Small intestine (tissue), 16 donors: ENCODE results near the gene YIF1B. TPM values are rescaled to one million over a fixed set of nuclear protein-coding genes. Genes with fewer than 3 reads are reported as not detected.
"Not testable (repeated sequence)": the region's sequence is repeated elsewhere in the genome, so short reads cannot be mapped to it uniquely, and the experiment has no call there.

Experiments used
- DNase-seq, 2 donors: peaks; one replicate each; pipeline versions ENCODE4 v3.0.0 to v3.0.0-alpha.2; 2013
- FAIRE-seq: peaks from 2 replicates; lab custom pipeline; 2012; peaks lifted over from hg19 to GRCh38; lab: Jason Lieb, UNC
- H3K27ac ChIP-seq, 3 donors: one replicate each; pipeline ENCODE4 v1.5.1; 2013; ENCODE audit warnings: low read length in 2 of 3, mild to moderate bottlenecking in 2 of 3, control low read depth in 1 of 3, inconsistent platforms in 1 of 3, low read depth in 1 of 3, moderate library complexity in 1 of 3
- H3K27me3 ChIP-seq, 3 donors: one replicate each; pipeline ENCODE4 v1.6.1; 2013; ENCODE audit warnings: low read length in 3 of 3, inconsistent platforms in 1 of 3; ENCODE audit not compliant: control insufficient read depth in 3 of 3, insufficient read depth in 3 of 3
- H3K36me3 ChIP-seq, 3 donors: one replicate each; pipeline ENCODE4 v1.6.1; 2013; ENCODE audit warnings: low read length in 3 of 3, inconsistent platforms in 1 of 3, low read depth in 1 of 3, mild to moderate bottlenecking in 1 of 3, moderate library complexity in 1 of 3; ENCODE audit not compliant: control insufficient read depth in 3 of 3, insufficient read depth in 2 of 3
- H3K4me1 ChIP-seq, 3 donors: one replicate each; pipeline ENCODE4 v1.6.1; 2013; ENCODE audit warnings: low read length in 2 of 3, inconsistent platforms in 1 of 3, low read depth in 1 of 3, mild to moderate bottlenecking in 1 of 3, moderate library complexity in 1 of 3; ENCODE audit not compliant: control insufficient read depth in 3 of 3, insufficient read depth in 2 of 3
- H3K4me3 ChIP-seq, 3 donors: one replicate each; pipeline ENCODE4 v1.5.1; 2013; ENCODE audit warnings: low read length in 3 of 3, control low read depth in 1 of 3, inconsistent platforms in 1 of 3, low read depth in 1 of 3, mild to moderate bottlenecking in 1 of 3, moderate library complexity in 1 of 3
- H3K9me3 ChIP-seq, 2 donors: one replicate each; pipeline ENCODE4 v1.6.1; 2013; ENCODE audit warnings: low read depth in 1 of 2, low read length in 1 of 2; ENCODE audit not compliant: control insufficient read depth in 2 of 2, insufficient read depth in 1 of 2
- WGBS, 3 donors: extraction: QIAGEN DNeasy Blood & Tissue Kit; methylation state at CpG; one replicate each; pipeline ENCODE4 v1.1.7; 2013; 5-methylcytosine and 5-hydroxymethylcytosine counted together
- long read RNA-seq, 10 donors: transcript quantifications; one replicate each; lab custom pipeline, GENCODE V29; 2026
- polyA plus RNA-seq, 4 donors: library from polyadenylated mRNA; stranded (reverse) in 3 of 4; unstranded in 1 of 4; fragments of 200-250 nt in 3 of 4; fragments of 120-200 nt in 1 of 4; gene quantifications; one replicate each; pipeline versions ENCODE4 v1.2.1 to v1.2.3, GENCODE V29; 2013
- donor health status: healthy with polysubstance abuse.
- donor health status: control.
- donor health status: control.
- donor health status: Bipolar disorder and iron deficiency.
- donor health status: healthy.

YIF1B gene, protein sequence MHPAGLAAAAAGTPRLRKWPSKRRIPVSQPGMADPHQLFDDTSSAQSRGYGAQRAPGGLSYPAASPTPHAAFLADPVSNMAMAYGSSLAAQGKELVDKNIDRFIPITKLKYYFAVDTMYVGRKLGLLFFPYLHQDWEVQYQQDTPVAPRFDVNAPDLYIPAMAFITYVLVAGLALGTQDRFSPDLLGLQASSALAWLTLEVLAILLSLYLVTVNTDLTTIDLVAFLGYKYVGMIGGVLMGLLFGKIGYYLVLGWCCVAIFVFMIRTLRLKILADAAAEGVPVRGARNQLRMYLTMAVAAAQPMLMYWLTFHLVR
- 10 to 100 TPM; 13.0 to 73.1 (median 16.6) TPM for polyA plus RNA-seq
- long read RNA-seq, donor 1, transcript YIF1B-216 (8 exons, 1,181 nt) = major isoform, 8 of 15 reads
- long read RNA-seq, donor 1, partial matches to known transcripts = 0 of 15 reads
- long read RNA-seq, donor 1, other reads (novel, unspliced or antisense) = 0 of 15 reads
- long read RNA-seq, donor 2, partial matches to known transcripts = 0 of 5 reads
- long read RNA-seq, donor 2, other reads (novel, unspliced or antisense) = 0 of 5 reads
- long read RNA-seq, donor 3, partial matches to known transcripts = 0 of 4 reads
- long read RNA-seq, donor 3, other reads (novel, unspliced or antisense) = 0 of 4 reads
- long read RNA-seq, donor 4 = 0 reads
- long read RNA-seq, donor 5, partial matches to known transcripts = 0 of 2 reads
- long read RNA-seq, donor 5, other reads (novel, unspliced or antisense) = 0 of 2 reads
- long read RNA-seq, donor 6, partial matches to known transcripts = 189 of 393 reads
- long read RNA-seq, donor 6, other reads (novel, unspliced or antisense) = 198 of 393 reads
- long read RNA-seq, donor 7, transcript YIF1B-216 (8 exons, 1,181 nt) = major isoform, 23 of 56 reads
- long read RNA-seq, donor 7, partial matches to known transcripts = 16 of 56 reads
- long read RNA-seq, donor 7, other reads (novel, unspliced or antisense) = 0 of 56 reads
- long read RNA-seq, donor 8 = 0 reads
- long read RNA-seq, donor 9, partial matches to known transcripts = 0 of 1 reads
- long read RNA-seq, donor 9, other reads (novel, unspliced or antisense) = 0 of 1 reads
- long read RNA-seq, donor 10, partial matches to known transcripts = 5 of 12 reads
- long read RNA-seq, donor 10, other reads (novel, unspliced or antisense) = 0 of 12 reads

GRCh38 chr19:38315657-38316476 is at the start of gene YIF1B:
TSS of gene YIF1B (minus strand) at chr19:38315947. CDS start at chr19:38315917, 30 bp downstream.
- H3K27ac ChIP-seq = peak within 1 kb of the TSS; percentile 57 to 94 (median 80)
- FAIRE-seq (no peak), DNase-seq (peak; percentile 97 to 98)
- no peaks in the 10 kb centered on the region for H3K9me3 ChIP-seq
- peaks cover 0 to 25% (median 0%) of the 10 kb centered on the region in 3 donors for H3K27me3 ChIP-seq
- H3K4me1 ChIP-seq = peaks cover 3 to 20% (median 6%) of the 10 kb centered on the region in 3 donors
- H3K4me3 ChIP-seq = peak within 1 kb of the TSS; percentile 22 to 74 (median 54)
- H3K36me3 ChIP-seq = peaks cover 0 to 3% (median 0%) of the 10 kb centered on the region in 3 donors
- 0 to 1% (median 1%) methylated on average over 60 to 64 of the region's 64 CpGs for WGBS, 3 donors

DNA sequence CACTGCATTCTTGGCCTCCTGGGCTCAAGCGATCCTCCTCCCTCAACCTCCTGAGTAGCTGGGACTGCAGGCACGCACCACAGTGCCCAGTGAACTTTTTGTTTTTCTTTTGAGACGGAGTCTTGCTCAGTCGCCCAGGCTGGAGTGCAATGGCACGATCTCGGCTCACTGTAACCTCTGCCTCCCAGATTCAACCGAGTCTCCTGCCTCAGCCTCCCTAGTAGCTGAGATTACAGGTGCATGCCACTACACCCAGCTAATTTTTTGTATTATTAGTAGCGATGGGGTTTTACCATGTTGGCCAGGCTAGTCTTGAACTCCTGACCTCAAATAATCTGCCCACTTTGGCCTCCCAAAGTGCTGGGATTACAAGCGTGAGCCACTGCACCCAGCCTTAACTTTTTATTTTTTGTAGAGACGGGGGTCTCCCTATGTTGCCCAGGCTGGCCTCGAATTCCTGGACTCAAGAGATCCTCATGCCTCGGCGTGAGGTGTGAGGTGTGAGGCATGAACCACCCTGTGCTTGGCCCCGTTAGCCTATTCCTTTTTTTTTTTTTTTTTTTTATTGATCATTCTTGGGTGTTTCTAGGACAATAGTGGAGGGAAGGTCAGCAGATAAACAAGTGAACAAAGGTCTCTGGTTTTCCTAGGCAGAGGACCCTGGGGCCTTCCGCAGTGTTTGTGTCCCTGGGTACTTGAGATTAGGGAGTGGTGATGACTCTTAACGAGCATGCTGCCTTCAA is 47.4 kb upstream of the YIF1B start:
- peaks cover 0 to 15% (median 0%) of the 10 kb centered on the region in 3 donors for H3K4me1 ChIP-seq
- 57 to 73% (median 67%) methylated on average over 14 to 15 of the region's 16 CpGs for WGBS, 3 donors
- not testable (repeated sequence) for FAIRE-seq, H3K36me3 ChIP-seq, DNase-seq, H3K27ac ChIP-seq
- peaks cover 0 to 40% (median 0%) of the 10 kb centered on the region in 3 donors for H3K27me3 ChIP-seq
- peak overlapping the region in 1 of 3 donors; percentile 47 for H3K4me3 ChIP-seq
- H3K9me3 ChIP-seq = peaks cover 0 to 10% of the 10 kb centered on the region in 2 donors

DNA sequence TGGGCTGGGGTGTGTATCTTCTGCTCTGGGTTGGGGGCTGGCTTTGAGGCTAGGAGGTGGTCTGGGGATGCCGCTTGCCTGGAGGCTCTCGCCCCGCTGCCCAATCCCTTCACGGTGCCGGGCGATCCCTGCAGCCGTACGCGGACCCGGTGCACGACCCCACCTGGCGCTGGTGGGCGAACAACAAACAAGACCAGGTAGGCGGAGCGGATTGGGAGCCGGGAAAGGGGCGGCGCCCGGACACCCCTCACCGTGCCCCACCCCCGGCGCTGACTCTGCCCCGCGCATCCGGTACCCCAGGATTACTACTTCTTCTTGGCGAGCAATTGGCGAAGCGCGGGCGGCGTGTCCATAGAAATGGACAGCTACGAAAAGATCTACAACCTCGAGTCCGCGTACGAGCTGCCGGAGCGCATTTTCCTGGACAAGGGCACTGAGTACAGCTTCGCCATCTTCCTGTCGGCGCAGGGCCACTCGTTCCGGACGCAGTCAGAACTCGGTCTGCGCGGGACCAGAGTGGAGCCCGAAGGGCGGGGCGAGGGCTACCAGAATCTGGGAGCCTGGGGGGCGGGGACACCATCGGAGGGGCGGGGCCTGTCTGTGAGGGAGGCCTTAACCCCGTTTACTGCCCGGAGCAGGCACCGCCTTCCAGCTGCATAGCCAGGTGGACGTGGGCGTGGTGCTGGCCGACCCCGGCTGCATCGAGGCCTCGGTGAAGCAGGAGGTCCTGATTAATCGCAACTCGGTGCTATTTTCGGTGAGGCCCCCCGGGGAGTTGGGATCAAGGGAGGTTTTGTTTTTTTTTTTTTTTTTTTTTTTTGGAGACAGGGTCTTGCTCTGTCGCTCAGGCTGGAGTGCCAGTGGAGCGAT is 46.6 kb upstream of the YIF1B start:
- 1 to 2% (median 2%) methylated on average over 62 to 68 of the region's 68 CpGs for WGBS, 3 donors
- Histone ChIP-seq H3K4me1 (peaks cover 0 to 15% (median 0%) of the 10 kb centered on the region in 3 donors), H3K9me3 (peaks cover 0 to 10% of the 10 kb centered on the region in 2 donors), H3K36me3 (no peaks in the 10 kb centered on the region), H3K4me3 (peak overlapping the region; percentile 38 to 50 (median 47)), H3K27ac (peak overlapping the region in 2 of 3 donors; percentile 2 to 59), H3K27me3 (peaks cover 0 to 44% (median 0%) of the 10 kb centered on the region in 3 donors)
- DNase-seq (peak; percentile 63 to 66), FAIRE-seq (no peak)

DNA sequence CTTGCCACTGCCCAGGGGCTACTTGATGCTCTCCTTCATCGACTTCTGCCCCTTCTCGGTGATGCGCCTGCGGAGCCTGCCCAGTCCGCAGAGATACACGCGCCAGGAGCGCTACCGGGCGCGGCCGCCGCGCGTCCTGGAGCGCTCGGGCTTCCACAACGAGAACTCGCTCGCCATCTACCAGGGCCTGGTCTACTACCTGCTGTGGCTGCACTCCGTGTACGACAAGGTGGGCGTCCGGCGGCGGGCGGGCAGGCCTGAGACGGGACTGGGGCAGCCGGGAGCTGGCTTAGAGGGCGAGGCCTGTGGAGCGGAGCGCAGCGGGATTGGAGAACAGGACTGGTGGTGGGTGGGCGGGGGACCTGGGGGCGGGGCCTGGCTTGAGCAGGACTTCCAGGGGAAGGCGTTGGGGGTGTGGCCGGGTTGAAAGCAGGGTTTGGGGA is 45.9 kb upstream of the YIF1B start:
- no peak overlapping the region for H3K27ac ChIP-seq
- WGBS, 3 donors = 0 to 1% (median 1%) methylated on average over 21 to 37 of the region's 37 CpGs
- H3K27me3 ChIP-seq = peaks cover 0 to 48% (median 0%) of the 10 kb centered on the region in 3 donors

DNA sequence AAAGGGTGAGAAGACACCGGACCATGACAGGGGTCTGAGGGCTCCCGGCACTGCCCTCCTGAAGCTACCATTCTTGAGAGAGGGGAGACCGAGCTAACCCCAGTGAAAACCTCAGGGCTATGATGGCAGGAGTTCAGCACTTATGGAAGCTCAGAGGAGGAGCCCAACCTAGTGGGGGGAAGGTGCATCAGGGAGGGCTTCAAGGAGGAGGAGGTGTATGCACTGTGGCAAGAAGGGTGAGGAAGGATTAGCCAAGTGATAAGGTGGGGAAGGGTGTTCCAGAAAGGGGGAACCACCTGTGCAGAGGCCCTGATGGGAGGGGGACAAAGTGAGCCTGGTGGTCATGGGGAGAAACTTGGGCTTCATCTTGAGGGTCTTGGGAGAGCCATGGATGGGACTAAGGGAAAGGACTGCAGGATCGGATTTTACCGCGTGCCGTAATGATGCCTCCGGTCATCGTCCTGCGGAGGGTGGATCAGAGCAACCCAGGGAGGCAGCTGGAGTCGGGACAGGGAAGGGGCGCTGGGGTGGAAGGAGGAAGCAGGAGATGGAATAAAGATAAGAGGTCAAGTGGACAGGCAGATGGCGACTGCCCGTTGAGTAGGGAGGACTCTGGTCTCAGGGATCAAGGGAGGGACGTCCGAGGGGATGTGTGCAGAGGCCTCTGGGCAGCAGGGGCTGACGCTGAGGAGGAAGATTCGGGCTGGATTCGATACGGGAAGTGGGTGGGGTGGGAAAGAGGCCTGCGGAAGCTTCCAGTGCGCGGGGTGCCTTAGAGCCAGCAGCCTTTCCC is 45.3 kb upstream of the YIF1B start:
- peak overlapping the region in 2 of 3 donors; percentile 47 to 50 for H3K4me3 ChIP-seq
- H3K9me3 ChIP-seq = peaks cover 0 to 10% of the 10 kb centered on the region in 2 donors
- H3K27ac ChIP-seq = no peak overlapping the region
- H3K36me3 ChIP-seq = no peaks in the 10 kb centered on the region
- H3K4me1 ChIP-seq = peaks cover 0 to 15% (median 0%) of the 10 kb centered on the region in 3 donors
- peaks cover 0 to 54% (median 0%) of the 10 kb centered on the region in 3 donors for H3K27me3 ChIP-seq
- FAIRE-seq (no peak), DNase-seq (no peak)
- 16 to 24% (median 21%) methylated on average over 23 of the region's 23 CpGs for whole genome bisulfite sequencing, 3 donors

More for the DNA sequence above, 45.9 kb upstream of the YIF1B start:
- Histone ChIP-seq H3K9me3 (peaks cover 0 to 10% of the 10 kb centered on the region in 2 donors), H3K4me1 (peaks cover 0 to 15% (median 0%) of the 10 kb centered on the region in 3 donors), H3K4me3 (peak overlapping the region in 2 of 3 donors; percentile 47 to 50), H3K36me3 (no peaks in the 10 kb centered on the region)
- FAIRE-seq (no peak), DNase-seq (peak; percentile 62 to 84)

DNA sequence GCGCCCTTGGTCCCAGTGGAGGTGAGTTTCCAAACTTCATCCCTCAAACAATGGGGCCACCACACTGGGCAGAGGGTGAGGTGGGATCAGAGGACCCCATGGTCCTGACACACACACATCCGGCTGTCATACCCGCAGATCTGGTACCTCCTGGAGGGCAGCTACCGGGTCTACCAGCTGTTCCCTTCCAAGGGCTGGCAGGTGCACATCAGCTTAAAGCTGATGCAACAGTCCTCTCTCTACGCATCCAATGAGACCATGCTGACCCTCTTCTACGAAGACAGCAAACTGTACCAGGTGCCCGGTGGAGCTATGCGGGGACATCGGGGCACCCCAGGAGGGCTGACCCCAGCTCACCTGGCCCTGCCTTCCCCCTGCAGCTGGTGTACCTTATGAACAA is 44.6 kb upstream of the YIF1B start:
- Histone ChIP-seq H3K4me1 (peaks cover 0 to 15% (median 0%) of the 10 kb centered on the region in 3 donors), H3K9me3 (peaks cover 0 to 10% of the 10 kb centered on the region in 2 donors), H3K4me3 (no peak overlapping the region), H3K27me3 (peaks cover 0 to 55% (median 0%) of the 10 kb centered on the region in 3 donors), H3K36me3 (no peaks in the 10 kb centered on the region), H3K27ac (no peak overlapping the region)
- FAIRE-seq = no peak
- 64 to 81% (median 81%) methylated on average over 9 of the region's 9 CpGs for WGBS, 3 donors
- no peak for DNase-seq
